ENCODE data around the gene FYB1.

Gene FYB1

GRCh38 chr5:39119404-39120051, 99.8 kb downstream of the FYB1 start:
- DNase-seq (ENCODE audit: low spot score), result no peak

- no peak for DNase-seq (ENCODE audit: low spot score)
Measured at GRCh38 chr5:39118638-39119037, 100.7 kb downstream of the FYB1 start.

- no peak for DNase-seq (ENCODE audit: low spot score)
Measured at GRCh38 chr5:39117401-39117800, 102.0 kb downstream of the FYB1 start.

- DNase-seq (ENCODE audit: low spot score), result no peak
Measured at GRCh38 chr5:39116344-39117170, 102.8 kb downstream of the FYB1 start.

- DNase-seq (ENCODE audit: low spot score), result no peak
Measured at GRCh38 chr5:39115644-39116343, 103.6 kb downstream of the FYB1 start.

- DNase-seq (ENCODE audit: low spot score), result no peak
Measured at GRCh38 chr5:39114155-39114554, 105.2 kb downstream of the FYB1 start.

GRCh38 chr5:39113354-39113953, 105.9 kb downstream of the FYB1 start:
- peak; percentile 33 for DNase-seq (ENCODE audit: low spot score)

GRCh38 chr5:39109606-39110005, 109.8 kb downstream of the FYB1 start:
- DNase-seq (ENCODE audit: low spot score), result peak; percentile 76

GRCh38 chr5:39108987-39109386, 110.4 kb downstream of the FYB1 start:
- DNase-seq (ENCODE audit: low spot score), result peak; percentile 61

GRCh38 chr5:39107350-39107749, 112.0 kb downstream of the FYB1 start:
- no peak for DNase-seq (ENCODE audit: low spot score)

GRCh38 chr5:39106322-39106721, 113.0 kb downstream of the FYB1 start:
- no peak for DNase-seq (ENCODE audit: low spot score)

GRCh38 chr5:39104221-39104620, 115.1 kb downstream of the FYB1 start:
- no peak for DNase-seq (ENCODE audit: low spot score)

- DNase-seq (ENCODE audit: low spot score), result no peak
Measured at GRCh38 chr5:39102684-39103155, 116.6 kb downstream of the FYB1 start.

- DNase-seq (ENCODE audit: low spot score), result peak; percentile 50
Measured at GRCh38 chr5:39100851-39101396, 118.4 kb downstream of the FYB1 start.

- DNase-seq (ENCODE audit: low spot score), result no peak
Measured at GRCh38 chr5:39100301-39100850, 119.0 kb downstream of the FYB1 start.

GRCh38 chr5:39099831-39100230, 119.5 kb downstream of the FYB1 start:
- no peak for DNase-seq (ENCODE audit: low spot score)

GRCh38 chr5:39093352-39093751, 126.0 kb downstream of the FYB1 start:
- DNase-seq (ENCODE audit: low spot score), result no peak

- DNase-seq (ENCODE audit: low spot score), result no peak
Measured at GRCh38 chr5:39092581-39093351, 126.6 kb downstream of the FYB1 start.

- no peak for DNase-seq (ENCODE audit: low spot score)
Measured at GRCh38 chr5:39091940-39092580, 127.3 kb downstream of the FYB1 start.

GRCh38 chr5:39083968-39084367, 135.4 kb downstream of the FYB1 start:
- no peak for DNase-seq (ENCODE audit: low spot score)
